Ascending aorta (tissue), 2 donors: Measurements from ENCODE around the gene NPAS1. TPM values are rescaled to one million over a fixed set of nuclear protein-coding genes. Genes with fewer than 3 reads are reported as not detected.

Source experiments
- DNase-seq, 2 donors: peaks; one replicate each; pipeline ENCODE4 v3.0.0-alpha.2; 2019; ENCODE audit warnings: low spot score in 2 of 2
- H3K27ac ChIP-seq, 2 donors: fragments of 200-600 bp; sonication (generic); one replicate each; pipeline ENCODE4 v1.5.1; 2016 to 2017; ENCODE audit warnings: mild to moderate bottlenecking in 1 of 2
- H3K27me3 ChIP-seq: fragments of 200-600 bp; sonication (generic); one replicate; pipeline ENCODE4 v1.5.1; 2017
- H3K36me3 ChIP-seq, 2 donors: fragments of 200-600 bp; sonication (generic); one replicate each; pipeline ENCODE4 v1.5.1; 2016
- H3K4me1 ChIP-seq, 2 donors: fragments of 200-600 bp; sonication (generic); one replicate each; pipeline ENCODE4 v1.5.1; 2016 to 2017; ENCODE audit warnings: mild to moderate bottlenecking in 1 of 2
- H3K4me3 ChIP-seq, 2 donors: fragments of 200-600 bp; sonication (generic); one replicate each; pipeline ENCODE4 v1.5.1; 2016 to 2017; ENCODE audit warnings: mild to moderate bottlenecking in 1 of 2
- H3K9me3 ChIP-seq, 2 donors: fragments of 200-600 bp; sonication (generic); one replicate each; pipeline ENCODE4 v1.5.1; 2016
- intact Hi-C: fragments of 100-400 bp; cut with DNase I; formaldehyde crosslinking; loops from one replicate; pipeline ENCODE4 v1.15.1; 2023
- total RNA-seq: library from RNA; depleted of rRNA; stranded (reverse); fragments of >200 nt; gene quantifications from one replicate; pipeline ENCODE4 v1.1.0, GENCODE V29; 2016
- TF ChIP-seq, protein P1 (sequence below), 3 experiments: fragments of 200-600 bp in 2 of 3; fragments of 450-650 bp in 1 of 3; sonication (generic) in 2 of 3; IDR thresholded peaks; one replicate each; pipeline ENCODE4 v1.5.1; 2016 to 2019; ENCODE audit warnings: antibody characterized with exemption in 3 of 3, mild to moderate bottlenecking in 1 of 3, moderate library complexity in 1 of 3

NPAS1 gene
- total RNA-seq, 1 donor from 2014 or later: not detected

DNA sequence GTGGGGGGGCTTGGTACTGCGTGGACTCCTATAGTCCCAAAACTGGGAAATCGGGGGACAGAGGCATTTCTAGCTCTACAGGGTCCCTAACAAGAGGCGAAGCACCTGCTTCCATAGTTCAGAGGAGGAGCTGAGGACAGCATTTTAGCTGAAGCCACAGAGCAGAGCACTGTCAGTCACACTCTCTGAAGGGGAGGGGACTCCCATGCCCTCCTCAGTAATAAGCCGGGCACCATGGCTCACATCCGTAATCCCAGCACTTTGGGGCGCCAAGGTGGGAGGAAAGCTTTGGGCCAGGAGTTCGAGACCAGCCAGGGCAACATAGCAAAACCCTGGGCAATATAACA lies 3.8 kb downstream of the NPAS1 start:
- no peak for DNase-seq
- H3K4me3 ChIP-seq: no peak overlapping the region
- H3K27ac ChIP-seq: no peak overlapping the region
- no peaks in the 10 kb centered on the region for H3K9me3 ChIP-seq
- TF ChIP-seq, protein P1, sequence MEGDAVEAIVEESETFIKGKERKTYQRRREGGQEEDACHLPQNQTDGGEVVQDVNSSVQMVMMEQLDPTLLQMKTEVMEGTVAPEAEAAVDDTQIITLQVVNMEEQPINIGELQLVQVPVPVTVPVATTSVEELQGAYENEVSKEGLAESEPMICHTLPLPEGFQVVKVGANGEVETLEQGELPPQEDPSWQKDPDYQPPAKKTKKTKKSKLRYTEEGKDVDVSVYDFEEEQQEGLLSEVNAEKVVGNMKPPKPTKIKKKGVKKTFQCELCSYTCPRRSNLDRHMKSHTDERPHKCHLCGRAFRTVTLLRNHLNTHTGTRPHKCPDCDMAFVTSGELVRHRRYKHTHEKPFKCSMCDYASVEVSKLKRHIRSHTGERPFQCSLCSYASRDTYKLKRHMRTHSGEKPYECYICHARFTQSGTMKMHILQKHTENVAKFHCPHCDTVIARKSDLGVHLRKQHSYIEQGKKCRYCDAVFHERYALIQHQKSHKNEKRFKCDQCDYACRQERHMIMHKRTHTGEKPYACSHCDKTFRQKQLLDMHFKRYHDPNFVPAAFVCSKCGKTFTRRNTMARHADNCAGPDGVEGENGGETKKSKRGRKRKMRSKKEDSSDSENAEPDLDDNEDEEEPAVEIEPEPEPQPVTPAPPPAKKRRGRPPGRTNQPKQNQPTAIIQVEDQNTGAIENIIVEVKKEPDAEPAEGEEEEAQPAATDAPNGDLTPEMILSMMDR (IDR thresholded peaks at IDR 0.05): no peak
- no peaks in the 10 kb centered on the region for H3K36me3 ChIP-seq
- peaks cover 5 to 17% of the 10 kb centered on the region in 2 donors for H3K4me1 ChIP-seq
- intact Hi-C loops: no loop called here
- H3K27me3 ChIP-seq: peaks cover 19% of the 10 kb centered on the region

DNA sequence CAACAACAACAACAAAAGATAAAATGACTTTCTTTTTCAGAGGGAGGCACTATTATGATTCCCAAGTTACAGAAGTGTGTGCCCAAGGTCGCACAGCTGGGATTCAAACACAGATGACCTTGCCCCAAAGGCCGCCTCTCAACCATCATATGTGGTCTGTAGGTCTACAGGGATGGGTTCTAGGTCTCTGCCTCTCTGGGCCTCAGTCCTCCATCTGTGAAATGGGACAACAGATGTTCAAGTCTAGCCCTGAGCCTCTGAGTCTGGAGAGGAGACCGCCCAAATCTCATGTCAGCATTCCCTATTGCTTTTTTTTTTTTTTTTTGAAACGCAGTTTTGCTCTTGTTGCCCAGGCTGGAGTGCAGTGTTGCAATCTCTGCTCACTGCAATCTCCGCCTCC lies 4.9 kb downstream of the NPAS1 start:
- H3K4me3 ChIP-seq: no peak overlapping the region
- peaks cover 5 to 17% of the 10 kb centered on the region in 2 donors for H3K4me1 ChIP-seq
- intact Hi-C loops: no loop called here
- peaks cover 19% of the 10 kb centered on the region for H3K27me3 ChIP-seq
- H3K27ac ChIP-seq: no peak overlapping the region
- DNase-seq: no peak
- TF ChIP-seq, protein P1 (IDR thresholded peaks at IDR 0.05): no peak
- no peaks in the 10 kb centered on the region for H3K9me3 ChIP-seq
- no peaks in the 10 kb centered on the region for H3K36me3 ChIP-seq

DNA sequence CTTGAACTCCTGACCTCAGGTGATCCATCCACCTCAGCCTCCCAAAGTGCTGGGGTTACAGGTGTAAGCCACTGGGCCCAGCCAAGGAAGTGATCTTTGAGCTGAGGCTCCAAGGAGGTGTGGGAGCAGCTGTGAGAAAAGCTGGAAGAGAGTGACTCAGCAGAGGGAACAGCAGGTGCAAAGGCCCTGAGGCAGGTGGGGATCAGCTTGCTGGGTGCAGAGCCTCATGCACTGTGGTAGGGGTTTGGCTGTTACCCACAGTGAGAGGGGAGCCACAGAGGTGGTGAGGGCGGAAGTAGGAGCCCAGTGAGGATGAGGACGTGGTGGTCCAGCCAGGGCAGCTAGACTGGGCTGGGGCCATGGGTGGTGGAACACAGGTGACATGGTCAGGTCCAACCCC lies 6.5 kb downstream of the NPAS1 start:
- H3K4me1 ChIP-seq: peaks cover 5 to 6% of the 10 kb centered on the region in 2 donors
- no peak for DNase-seq
- intact Hi-C loops: no loop called here
- no peak overlapping the region for H3K4me3 ChIP-seq
- no peaks in the 10 kb centered on the region for H3K36me3 ChIP-seq
- TF ChIP-seq, protein P1 (IDR thresholded peaks at IDR 0.05): no peak
- no peak overlapping the region for H3K27ac ChIP-seq
- no peaks in the 10 kb centered on the region for H3K9me3 ChIP-seq
- peaks cover 19% of the 10 kb centered on the region for H3K27me3 ChIP-seq

DNA sequence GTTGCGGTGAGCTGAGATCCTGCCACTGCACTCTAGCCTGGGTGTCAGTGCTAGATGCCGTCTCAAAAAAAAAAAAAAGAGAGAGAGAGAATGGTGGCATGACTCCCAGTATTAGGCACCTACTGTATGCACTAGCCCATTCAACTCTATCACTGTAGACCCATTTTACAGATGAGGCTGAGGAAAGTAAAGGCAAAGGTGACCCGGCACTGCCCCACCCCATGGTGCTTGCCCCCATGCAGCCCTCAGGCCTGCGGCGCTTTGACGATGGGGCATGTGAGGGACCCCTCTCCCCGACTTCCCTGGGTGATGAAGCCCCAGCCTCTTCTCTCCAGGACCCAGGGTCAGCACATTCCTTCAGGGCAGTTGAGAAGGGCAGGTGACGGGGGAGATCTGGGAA lies 7.3 kb downstream of the NPAS1 start:
- no peak overlapping the region for H3K27ac ChIP-seq
- H3K27me3 ChIP-seq: peaks cover 17% of the 10 kb centered on the region
- H3K4me3 ChIP-seq: no peak overlapping the region
- no peaks in the 10 kb centered on the region for H3K4me1 ChIP-seq
- no peaks in the 10 kb centered on the region for H3K36me3 ChIP-seq
- TF ChIP-seq, protein P1 (IDR thresholded peaks at IDR 0.05): no peak
- no peaks in the 10 kb centered on the region for H3K9me3 ChIP-seq
- intact Hi-C loops: no loop called here
- DNase-seq: no peak

DNA sequence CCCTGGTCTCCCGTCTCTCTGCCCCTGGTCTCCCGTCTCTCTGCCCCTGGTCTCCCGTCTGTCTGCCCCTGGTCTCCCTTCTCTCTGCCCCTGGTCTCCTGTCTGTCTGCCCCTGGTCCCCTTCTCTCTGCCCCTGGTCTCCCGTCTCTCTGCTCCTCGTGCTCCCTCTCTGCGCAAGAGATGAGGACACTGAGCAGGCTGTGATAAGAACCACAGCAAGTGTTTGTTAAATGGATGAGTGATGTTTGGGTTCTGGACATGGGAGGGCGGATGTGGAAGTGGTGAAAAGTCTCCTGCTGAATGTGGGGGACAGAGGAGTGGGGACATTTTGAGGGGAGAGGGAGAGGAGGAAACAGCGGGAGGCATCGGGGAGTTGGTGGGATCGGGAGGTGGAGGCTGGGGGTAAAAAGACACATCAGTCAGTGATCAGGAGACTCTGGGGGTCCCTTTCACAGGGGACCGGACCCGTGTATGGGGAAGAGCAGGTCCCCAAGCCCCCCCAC lies 8.0 kb downstream of the NPAS1 start:
- peaks cover 16% of the 10 kb centered on the region for H3K27me3 ChIP-seq
- TF ChIP-seq, protein P1 (IDR thresholded peaks at IDR 0.05): no peak
- H3K36me3 ChIP-seq: no peaks in the 10 kb centered on the region
- no peak overlapping the region for H3K27ac ChIP-seq
- no peaks in the 10 kb centered on the region for H3K9me3 ChIP-seq
- no peaks in the 10 kb centered on the region for H3K4me1 ChIP-seq
- no peak overlapping the region for H3K4me3 ChIP-seq
- DNase-seq: no peak
- intact Hi-C loops: no loop called here

DNA sequence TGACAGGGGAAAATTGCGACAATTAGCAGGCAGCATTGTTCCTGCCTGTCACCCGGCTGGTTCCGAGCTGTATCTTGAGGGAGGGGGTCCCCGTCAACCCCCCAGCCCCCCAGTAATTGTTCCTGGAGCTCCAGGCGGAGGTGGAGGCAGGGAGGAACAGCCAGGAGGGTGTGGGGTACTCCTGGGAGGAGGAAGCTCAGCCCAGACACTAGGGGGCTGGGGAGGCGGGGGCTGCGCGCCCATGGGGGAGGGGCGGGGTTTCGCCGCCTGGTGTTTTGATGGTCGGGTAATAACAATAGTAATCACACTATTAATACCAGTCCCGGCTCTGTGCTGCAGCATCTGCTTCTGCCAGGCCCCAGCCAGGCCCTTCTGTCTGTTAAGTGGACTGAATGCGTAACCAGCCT lies 8.6 kb downstream of the NPAS1 start:
- Histone ChIP-seq H3K9me3 (no peaks in the 10 kb centered on the region), H3K4me3 (no peak overlapping the region), H3K27me3 (peaks cover 11% of the 10 kb centered on the region), H3K4me1 (no peaks in the 10 kb centered on the region), H3K27ac (no peak overlapping the region), H3K36me3 (no peaks in the 10 kb centered on the region)
- TF ChIP-seq, protein P1 (IDR thresholded peaks at IDR 0.05): no peak
- DNase-seq: no peak
- intact Hi-C loops: no loop called here
